ENCODE results near the gene FAM114A1.
"Not testable (repeated sequence)": the region's sequence is repeated elsewhere in the genome, so short reads cannot be mapped to it uniquely, and the experiment has no call there.

FAM114A1 gene

GRCh38 chr4:38979511-38980230 is 112.1 kb downstream of the FAM114A1 start:
- DNase-seq, result no peak

- no peak for DNase-seq
Observed at GRCh38 chr4:38980903-38981676, 113.5 kb downstream of the FAM114A1 start.

- DNase-seq, result no peak
Observed at GRCh38 chr4:38982361-38983095, 114.9 kb downstream of the FAM114A1 start.

GRCh38 chr4:38983291-38983690 is 115.7 kb downstream of the FAM114A1 start:
- no peak for DNase-seq

- DNase-seq, result no peak
Observed at GRCh38 chr4:38983787-38984598, 116.4 kb downstream of the FAM114A1 start.

GRCh38 chr4:38985410-38986100 is 117.9 kb downstream of the FAM114A1 start:
- no peak for DNase-seq

- DNase-seq, result no peak
Observed at GRCh38 chr4:38987491-38987890, 119.9 kb downstream of the FAM114A1 start.

- DNase-seq, result not testable (repeated sequence)
Observed at GRCh38 chr4:38988353-38988752, 120.7 kb downstream of the FAM114A1 start.

GRCh38 chr4:38989487-38989886 is 121.9 kb downstream of the FAM114A1 start:
- no peak for DNase-seq

- no peak for DNase-seq
Observed at GRCh38 chr4:38990241-38990640, 122.6 kb downstream of the FAM114A1 start.

- DNase-seq, result no peak
Observed at GRCh38 chr4:38993683-38994082, 126.1 kb downstream of the FAM114A1 start.

GRCh38 chr4:38994135-38994534 is 126.5 kb downstream of the FAM114A1 start:
- no peak for DNase-seq
